Cardiac septum (tissue), 1 donor: Measurements from ENCODE around the gene CFAP54. TPM values are rescaled to one million over a fixed set of nuclear protein-coding genes. Genes with fewer than 3 reads are reported as not detected.

ENCODE experiments used
- DNase-seq: peaks from one replicate; pipeline ENCODE4 v3.0.0-alpha.2; 2020; ENCODE audit warnings: low spot score
- intact Hi-C: fragments of 100-400 bp; cut with DNase I; formaldehyde crosslinking; loops from one replicate; pipeline ENCODE4 v1.14.0; 2022
- total RNA-seq: library from RNA; stranded (reverse); fragmentation: NEBNext Ultra II Directional; extraction: Animal tissue kit (Norgen Biotek cat#: 25700); gene quantifications from one replicate; pipeline ENCODE4 v1.2.1, GENCODE V29; 2021
- donor health status: DM: no; HTN: no; CAD: no.

Gene CFAP54
- total RNA-seq, 1 donor from 2014 or later: 0.48 TPM

DNA sequence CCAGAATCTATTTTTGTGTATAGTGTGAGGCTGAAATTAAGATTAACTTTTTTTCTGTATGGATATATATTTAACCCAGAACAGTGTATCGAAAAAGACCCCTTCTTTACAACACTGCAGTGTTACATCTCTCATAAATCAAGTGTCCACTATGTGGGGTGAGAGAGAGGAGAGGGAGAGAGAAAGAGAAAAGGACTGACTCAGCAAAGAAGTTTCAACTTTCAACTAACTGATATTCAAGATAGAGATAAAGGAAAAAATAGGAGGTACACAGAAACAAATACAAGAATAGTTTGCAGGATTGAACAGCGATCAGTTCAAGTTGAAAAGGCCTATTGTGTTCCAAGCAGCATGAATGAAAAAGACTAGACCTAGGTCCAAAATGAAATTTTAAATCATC lies 291.0 kb downstream of the CFAP54 start:
- DNase-seq: no peak
- intact Hi-C loops: no loop called here

DNA sequence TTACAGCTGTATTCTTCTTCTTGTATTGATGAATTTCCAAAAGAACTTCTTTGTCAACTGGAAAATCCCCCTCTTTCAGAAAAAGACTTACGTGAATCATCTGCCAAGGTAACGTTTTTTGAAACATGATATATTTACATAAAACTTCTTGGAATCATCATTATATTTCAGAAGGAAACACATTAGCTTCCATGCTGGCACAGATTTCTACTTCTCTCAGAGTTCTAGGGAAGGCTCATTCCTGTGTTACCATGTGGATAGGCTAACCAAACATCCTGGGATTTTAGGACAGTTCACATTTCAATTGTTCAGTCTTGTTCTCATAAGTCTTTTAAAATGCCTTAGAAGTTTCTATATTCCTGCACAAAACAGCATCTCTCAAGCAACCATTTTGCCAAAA lies 297.4 kb downstream of the CFAP54 start:
- no peak for DNase-seq
- intact Hi-C loops: no loop called here

- intact Hi-C loops: no loop called here
- no peak for DNase-seq
Measured at GRCh38 chr12:96803969-96804368, 314.6 kb downstream of the CFAP54 start.

DNA sequence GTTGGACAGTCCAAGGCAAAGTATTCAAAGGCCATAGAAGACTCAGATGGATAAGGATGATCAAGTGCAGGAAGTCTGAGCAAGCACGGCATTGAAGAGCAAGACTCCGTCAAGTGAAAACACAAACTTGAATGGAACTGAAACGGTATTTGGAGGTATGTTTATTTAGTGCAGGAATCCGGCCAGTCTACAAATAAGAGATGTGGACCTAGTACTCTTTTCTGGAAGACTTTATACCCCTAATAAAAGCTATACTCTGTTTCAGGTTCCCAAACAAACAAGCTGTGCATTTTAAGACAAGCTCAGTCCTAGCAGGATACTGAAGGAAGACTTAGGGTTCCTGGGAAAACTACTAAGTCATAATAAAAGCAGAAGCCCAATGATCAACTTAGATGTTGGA lies 316.9 kb downstream of the CFAP54 start:
- DNase-seq: no peak
- intact Hi-C loops: no loop called here

GRCh38 chr12:96807741-96808140 lies 318.4 kb downstream of the CFAP54 start:
- no peak for DNase-seq
- intact Hi-C loops: no loop called here

DNA sequence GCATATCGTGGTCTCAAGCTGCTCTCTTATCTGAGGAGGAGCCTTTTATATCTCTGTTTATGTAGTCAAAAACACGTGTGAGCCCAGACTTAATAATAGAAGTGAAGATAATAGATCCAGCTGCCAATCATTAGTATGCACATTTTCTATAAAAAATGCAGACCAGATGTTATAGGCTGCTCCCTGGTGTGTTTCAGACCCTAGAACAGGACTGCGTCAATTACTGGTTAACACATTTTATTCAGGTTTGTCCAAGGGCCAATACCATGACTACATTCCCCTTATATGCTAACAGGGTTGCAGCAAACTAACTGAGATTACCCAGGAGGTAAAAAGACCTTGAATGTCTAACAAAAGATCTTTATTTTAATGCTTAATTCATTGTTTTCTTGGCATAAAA lies 319.2 kb downstream of the CFAP54 start:
- intact Hi-C loops: no loop called here
- DNase-seq: no peak

- intact Hi-C loops: no loop called here
- DNase-seq: no peak
Measured at GRCh38 chr12:96809522-96809921, 320.1 kb downstream of the CFAP54 start.

- DNase-seq: no peak
- intact Hi-C loops: no loop called here
Measured at GRCh38 chr12:96810057-96810456, 320.7 kb downstream of the CFAP54 start.

DNA sequence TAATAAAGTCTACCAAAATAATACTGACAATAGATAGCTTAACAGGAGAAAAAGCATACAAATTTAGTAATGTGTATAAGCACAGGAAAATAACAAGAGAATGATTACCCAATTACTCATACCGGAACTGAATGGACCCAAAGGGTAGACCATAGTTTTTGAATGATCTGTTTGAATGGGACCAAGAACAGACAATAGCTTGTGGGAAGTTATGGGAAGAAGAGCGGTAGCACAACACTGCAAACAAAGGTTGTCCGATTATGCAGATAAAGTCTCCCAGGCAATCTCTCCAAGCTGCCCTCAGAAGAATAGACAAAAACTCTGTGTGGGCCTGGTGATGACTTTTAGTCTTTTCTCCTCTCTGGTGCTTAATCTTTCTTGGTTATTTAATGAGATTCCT lies 321.1 kb downstream of the CFAP54 start:
- intact Hi-C loops: no loop called here
- DNase-seq: no peak

- intact Hi-C loops: no loop called here
- no peak for DNase-seq
Measured at GRCh38 chr12:96811083-96811482, 321.7 kb downstream of the CFAP54 start.

DNA sequence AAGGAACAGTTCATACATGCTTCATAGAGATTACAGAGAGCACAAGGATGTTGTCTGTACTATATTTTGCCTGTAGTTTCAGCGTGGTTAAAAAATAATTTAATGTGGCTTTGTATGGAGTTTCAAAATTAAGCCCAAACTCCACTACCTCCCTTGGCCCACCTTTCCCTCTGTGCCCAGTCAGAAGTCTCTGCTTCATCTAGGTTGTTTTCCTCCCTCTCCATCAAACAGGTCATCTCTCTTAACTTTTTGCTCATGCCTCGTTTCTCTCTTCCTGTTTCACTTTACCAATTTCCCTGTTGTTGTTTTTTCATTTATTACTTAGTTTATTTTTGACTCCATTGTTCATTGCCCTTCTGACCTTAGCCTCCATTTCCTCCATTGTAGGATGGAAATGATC lies 322.8 kb downstream of the CFAP54 start:
- no peak for DNase-seq
- intact Hi-C loops: no loop called here

- intact Hi-C loops: no loop called here
- DNase-seq: no peak
Measured at GRCh38 chr12:96814200-96814599, 324.8 kb downstream of the CFAP54 start.

DNA sequence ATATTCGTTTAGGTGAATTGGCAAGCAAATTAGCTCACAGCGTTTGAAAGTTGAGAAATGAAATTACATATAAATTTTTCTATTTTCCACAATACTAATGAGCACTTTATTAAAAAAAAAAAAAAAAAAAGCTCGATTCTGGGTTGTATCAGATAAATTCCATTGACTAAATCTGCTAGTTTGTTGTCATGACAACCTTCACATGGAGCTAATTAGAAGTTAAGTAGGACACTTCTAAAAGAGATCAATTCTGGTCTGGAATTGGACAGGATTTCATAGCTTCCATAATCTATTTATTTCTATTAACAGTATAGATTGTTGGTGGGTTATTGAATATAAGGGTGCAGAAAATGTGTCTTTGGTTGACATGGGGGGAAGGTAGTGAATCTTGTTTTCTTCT lies 332.2 kb downstream of the CFAP54 start:
- intact Hi-C loops: no loop called here
- no peak for DNase-seq

DNA sequence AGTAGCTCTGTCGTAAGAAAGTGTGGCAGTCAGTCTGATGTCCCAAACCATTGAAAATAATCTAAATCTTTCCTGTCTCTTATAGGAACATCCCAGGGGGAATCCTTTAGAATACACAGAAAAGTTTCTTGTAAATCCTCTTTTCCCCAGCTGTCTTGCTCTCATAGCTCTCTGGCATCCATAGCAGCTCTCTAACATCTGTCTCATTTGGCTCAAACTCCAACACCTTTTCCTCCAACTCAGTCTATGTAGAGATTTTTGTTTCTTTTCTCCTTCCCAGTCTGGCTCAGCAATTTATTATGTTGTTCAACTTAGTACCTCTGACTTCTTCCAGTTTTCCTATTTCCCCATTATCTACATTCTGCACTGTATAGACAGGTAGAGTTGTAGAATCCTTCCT lies 333.3 kb downstream of the CFAP54 start:
- DNase-seq: no peak
- intact Hi-C loops: no loop called here

GRCh38 chr12:96824074-96824837 lies 334.9 kb downstream of the CFAP54 start:
- DNase-seq: no peak
- intact Hi-C loops: no loop called here

DNA sequence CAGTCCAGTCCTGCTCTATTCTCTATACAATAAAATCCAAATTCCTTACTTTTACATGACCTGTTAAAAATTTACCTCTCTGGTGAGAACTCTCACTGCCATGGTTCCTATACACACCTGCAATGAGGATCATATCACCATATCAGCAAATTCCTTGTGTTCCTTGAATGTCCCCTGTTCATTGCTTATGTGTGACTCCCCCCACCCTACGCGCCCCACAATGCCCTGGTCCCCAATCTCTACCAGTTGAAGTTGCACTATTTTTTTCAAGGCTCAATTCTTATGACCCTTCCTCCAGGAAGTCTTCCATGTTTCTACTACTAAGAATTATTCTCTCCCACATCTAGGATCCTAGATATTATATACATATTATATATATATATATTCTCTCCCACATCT lies 335.5 kb downstream of the CFAP54 start:
- intact Hi-C loops: no loop called here
- no peak for DNase-seq

DNA sequence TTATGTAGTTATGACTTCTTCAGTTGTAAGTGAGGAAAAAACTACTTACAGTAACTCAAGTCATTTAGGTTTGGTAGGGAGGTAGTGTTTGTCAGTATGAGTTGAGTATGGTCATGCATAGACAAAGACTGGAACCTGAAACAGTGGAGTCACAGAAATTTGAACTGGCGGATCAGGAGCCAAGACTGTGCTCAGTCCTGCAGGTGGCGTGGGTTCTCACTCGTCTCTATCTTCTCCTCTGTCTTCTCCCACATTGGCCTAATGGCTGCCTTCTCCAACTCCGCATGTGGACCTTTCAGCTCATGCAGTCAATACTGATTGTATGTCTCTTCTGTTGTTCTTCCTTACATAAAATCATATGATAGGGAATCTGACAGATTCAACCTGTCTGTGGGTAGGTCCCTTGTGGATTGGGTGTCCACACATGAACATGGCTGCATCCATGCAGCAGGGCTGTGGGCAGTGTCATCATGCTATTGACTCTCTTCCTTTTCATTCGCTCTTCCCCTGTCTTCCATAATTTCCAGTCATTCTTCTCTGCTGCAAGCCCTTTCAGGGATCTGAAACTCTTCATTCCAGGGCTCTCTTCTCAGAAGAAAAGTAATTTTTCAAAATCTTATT lies 338.9 kb downstream of the CFAP54 start:
- intact Hi-C loops: no loop called here
- no peak for DNase-seq

GRCh38 chr12:96829354-96829753 lies 340.0 kb downstream of the CFAP54 start:
- no peak for DNase-seq

DNA sequence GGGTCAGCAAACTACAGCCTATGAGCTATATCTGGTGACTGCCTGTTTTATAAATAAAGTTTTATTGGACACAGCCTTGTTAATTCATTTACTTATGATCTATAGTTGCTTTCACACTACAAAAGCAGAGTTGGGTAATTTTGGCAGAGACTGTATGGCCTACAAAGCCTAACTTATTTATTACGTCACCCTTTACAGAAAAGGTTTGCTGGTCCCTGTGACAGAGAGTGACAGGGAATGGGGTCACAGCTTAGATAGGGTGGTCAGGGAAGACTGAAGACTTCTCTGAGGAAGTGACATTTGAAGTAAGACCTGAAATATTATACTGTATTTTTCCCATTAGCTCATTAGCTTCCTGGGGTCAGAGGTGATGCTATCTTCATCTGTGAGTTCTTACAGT lies 342.0 kb downstream of the CFAP54 start:
- DNase-seq: no peak
- intact Hi-C loops: no loop called here

More at GRCh38 chr12:96829354-96829753, 340.0 kb downstream of the CFAP54 start:
- intact Hi-C loops: no loop called here

- no peak for DNase-seq
- intact Hi-C loops: no loop called here
Measured at GRCh38 chr12:96846293-96846692, 356.9 kb downstream of the CFAP54 start.

- intact Hi-C loops: no loop called here
- DNase-seq: no peak
Measured at GRCh38 chr12:96850676-96851075, 361.3 kb downstream of the CFAP54 start.

- intact Hi-C loops: no loop called here
Measured at GRCh38 chr12:96858162-96858561, 368.8 kb downstream of the CFAP54 start.

More at GRCh38 chr12:96858162-96858561, 368.8 kb downstream of the CFAP54 start:
- DNase-seq: no peak
